Germinal center (tissue), 1 donor: Measurements from ENCODE around the gene GRIA4.
"Not testable (repeated sequence)": the region's sequence is repeated elsewhere in the genome, so short reads cannot be mapped to it uniquely, and the experiment has no call there.

Source experiments
- DNase-seq: peaks from one replicate; pipeline ENCODE4 v3.0.0; 2012; ENCODE audit warnings: mixed read lengths, low spot score

The GRIA4 gene

DNA sequence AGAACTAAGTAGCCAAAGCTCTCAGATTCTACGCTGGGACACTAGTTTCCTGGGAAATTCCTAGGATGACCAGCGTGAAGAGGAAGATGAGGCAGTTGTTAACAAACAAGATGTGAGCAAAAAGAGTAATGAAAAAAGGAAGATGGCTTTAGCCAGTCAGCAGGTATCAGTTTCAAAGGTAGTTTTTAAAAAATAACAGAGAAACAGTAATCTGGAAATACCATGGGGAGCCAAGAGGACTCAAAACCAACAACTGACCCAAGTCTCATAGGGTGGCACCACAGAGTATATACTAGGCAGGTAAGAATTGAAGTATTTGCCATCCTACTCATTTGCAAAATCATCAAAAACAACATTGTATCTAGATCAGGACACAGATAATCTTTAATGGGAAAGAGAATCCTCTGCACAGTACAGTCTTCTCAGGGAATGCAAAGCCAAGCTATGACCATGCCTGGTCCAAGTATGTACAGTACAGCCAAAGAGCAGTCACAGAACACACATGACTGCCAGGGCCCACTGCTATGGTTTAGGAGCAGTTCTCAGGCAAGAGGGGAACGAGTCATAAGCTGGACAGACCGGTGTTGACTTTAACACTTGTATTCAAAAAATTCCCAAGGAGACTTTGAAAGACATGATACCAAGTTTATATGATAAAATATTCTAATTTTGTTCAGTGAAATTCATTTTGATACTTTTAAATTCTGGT is 391.6 kb downstream of the GRIA4 start:
- DNase-seq: no peak

DNA sequence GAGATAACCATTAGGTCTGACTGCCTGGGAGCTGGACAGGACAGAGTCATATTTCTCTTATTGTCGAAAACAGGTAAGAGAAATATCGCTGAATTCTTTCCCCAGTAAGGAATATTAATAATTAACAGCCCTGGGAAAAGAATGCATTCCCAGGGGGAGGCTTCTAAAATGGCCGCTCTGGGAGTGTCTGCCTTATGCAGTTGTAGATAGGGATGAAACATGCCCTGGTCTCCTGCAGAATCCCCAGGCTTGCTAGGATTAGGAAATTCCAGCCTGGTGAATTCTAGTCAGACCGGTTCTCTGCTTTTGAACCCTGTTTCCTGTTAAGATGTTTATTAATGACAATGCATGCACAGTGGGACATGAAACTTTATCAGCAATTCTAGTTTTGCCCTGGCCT is 393.2 kb downstream of the GRIA4 start:
- DNase-seq: not testable (repeated sequence)

DNA sequence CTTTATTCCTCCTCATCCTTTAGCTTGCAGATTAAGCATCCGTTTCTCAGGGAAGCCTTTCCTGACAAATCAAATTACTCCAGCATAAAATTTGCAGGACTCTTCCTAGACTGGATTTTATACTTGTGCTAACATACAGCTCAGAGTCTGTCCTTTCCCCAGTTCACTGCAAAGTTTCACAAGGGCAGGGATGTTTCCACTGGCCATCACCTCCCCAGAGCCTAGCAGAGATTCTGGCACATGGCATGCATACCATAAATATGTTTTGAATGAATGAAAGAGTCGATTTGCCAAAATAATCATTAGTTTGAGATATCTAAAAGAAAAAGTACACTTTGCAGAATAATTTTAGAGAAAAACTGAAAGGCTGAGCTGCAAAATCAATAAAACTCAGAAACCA is 401.6 kb downstream of the GRIA4 start:
- DNase-seq: no peak

DNA sequence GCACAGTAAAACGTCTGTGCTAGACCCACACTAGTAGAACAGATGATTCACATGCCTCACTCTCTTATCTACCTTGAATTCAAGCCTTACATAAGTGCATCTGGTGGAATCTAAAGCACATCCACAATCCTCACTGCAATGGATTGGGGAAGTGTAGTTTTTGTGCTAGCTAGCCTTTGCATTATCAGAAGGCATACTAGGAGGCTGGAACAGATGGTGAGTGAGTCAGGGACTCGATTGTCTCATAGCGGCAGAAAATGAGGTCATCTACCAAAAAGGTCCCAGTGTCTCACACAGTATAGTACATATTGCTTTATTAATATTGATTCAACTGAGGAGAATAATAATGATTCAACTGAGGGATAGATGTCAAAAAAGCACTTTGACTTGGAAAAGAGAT is 402.9 kb downstream of the GRIA4 start:
- DNase-seq: no peak

DNA sequence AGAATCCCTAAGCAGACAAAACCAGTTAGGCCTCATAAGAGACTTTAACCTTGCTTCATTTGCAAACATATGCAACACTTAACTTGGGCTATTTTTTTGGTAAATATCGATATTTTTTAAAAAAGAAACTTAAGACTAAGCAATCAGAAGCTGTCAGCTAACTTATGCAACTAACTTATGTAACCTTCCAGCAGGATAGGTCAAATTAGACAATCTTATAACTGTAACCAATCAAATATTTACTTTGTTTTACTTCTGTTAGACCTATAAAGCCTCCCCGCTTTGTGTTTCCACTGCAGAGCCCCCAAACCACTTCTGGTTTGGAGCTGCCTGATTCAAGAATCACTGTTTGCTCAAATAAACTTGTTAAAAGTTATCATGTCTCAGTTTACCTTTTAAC is 404.2 kb downstream of the GRIA4 start:
- no peak for DNase-seq

DNA sequence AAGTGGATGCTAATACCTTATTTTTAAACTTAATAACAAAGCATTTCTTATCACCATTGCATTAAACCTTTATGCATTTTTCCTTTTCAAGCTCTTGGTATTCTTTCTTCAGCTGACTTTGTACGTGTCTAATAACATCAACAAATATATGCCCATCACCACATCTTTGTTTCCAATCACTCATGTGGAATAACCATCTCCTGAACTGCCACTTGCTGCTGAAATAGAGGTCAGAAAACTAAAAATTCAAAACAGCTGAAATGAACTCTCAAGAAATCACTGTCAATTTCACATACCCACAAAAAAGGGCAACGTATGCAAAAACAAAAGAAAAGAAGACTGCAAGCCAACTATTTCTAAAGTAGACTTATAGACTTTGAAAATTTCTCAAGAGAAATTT is 404.7 kb downstream of the GRIA4 start:
- DNase-seq: no peak

DNA sequence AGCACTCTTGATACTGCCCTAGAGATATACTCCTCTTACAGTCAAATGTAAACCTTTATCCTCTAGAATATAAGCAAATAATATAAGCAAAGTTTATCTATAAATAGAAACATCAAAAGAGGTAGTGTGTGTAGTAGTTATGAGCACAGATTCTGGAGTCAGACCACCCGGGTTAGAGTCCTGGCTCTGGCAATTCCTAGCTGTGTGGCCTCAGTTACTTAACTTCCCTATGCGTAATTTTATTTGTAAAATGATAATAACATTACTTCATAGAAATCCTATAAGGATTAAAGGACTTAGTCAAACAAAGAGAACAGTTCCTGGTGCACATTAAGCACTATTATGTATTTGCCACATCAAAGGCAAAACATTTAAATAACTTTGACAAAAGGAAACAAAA is 405.2 kb downstream of the GRIA4 start:
- no peak for DNase-seq

DNA sequence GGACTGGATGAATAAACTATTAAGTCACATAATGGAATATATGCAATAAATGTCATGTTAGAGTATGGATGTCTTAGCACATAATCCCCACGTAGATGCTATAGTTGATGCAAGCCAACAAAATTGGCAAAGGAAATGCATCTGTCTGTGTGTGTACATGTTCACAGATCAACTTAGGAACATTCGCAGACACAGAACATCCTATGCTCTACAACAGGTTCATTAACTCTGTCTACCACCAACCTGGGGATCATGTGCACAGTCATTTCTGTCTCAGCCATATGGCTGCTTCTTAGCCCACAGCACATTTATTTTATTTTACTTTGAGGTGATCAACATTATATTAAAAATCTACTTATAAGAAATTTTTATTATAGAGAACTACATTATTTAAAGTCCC is 407.2 kb downstream of the GRIA4 start:
- DNase-seq: no peak

DNA sequence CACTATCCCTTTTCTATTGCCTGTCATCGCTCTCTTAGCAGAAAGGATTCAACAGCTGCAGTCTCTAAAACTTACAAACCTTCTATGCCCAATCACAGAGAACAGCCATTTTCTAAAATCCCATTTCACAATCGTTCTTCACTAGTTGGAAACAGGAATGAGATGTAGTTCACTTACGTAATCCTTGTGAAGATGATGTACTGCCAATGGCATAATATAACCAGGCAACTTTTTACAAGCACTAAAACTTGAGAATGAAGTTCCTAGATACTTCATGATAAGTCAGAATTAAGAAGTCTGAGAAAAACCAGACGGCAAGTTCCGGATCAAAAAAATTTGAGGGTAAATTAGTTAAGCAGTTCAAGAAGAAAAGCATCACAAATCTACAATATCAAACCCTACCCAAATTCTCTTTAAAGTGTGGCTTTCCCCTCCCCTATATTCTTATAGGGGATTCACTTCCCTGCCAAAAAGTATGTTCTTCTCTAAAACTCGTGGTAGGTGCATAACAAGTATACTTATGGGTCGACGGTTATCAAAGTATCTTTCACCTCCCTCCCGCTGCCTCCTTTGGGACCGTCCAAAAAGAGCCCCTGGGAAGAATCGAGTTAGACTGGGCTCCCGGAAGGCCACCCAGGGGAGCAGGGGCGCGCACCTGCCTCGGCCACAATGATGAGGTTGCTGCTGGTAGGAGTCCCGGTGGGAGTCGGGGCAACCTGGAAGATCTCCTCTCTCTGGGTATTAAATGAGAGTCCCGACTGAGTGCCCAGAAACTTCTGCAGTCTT is 411.5 kb downstream of the GRIA4 start:
- no peak for DNase-seq

DNA sequence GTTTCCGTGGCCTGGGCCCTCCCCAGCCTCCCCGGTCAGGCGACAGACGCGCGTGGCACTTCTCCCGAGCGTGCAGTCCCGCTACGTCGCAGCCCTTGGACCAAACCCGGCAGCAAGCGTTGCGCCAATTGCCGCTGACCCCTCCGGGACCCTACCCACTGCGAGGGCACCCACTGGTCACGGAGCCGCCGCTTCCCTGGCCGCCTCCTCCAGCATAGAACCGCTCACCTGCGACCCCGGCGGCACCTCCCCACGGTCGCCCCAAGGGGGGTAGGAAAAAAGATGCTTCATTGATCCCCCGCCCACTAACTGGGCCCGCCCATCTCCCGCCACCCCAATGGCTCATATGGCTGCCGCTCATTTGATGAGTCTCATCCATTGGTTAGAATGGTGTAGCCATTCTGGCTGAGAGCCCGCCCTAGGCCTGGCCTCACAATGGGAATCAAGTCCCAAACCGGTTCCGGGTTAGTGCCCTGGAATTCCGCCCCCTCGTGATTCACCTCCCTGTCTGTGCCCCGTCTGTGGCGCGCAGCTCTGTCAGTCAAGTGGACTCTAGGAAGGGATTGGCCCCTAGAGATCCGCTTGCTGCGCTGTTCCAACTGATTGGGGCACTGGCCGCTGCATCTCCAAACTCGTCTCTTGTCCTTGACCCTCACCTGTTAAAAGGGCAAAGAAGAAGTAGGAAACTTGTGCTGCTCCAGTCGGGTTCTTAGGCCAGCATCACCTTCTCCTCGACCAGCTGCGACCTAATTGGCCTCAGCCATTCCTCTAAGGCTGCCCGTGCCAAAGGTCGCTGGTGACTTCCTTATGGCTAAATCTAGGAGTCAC is 412.3 kb downstream of the GRIA4 start, which contains the start of gene MSANTD4:
TSS of gene MSANTD4 (minus strand) at position 274 of the 828 bp plus-strand sequence. CDS start 11,323 bp downstream, outside the sequence.
- DNase-seq: peak; percentile 97

DNA sequence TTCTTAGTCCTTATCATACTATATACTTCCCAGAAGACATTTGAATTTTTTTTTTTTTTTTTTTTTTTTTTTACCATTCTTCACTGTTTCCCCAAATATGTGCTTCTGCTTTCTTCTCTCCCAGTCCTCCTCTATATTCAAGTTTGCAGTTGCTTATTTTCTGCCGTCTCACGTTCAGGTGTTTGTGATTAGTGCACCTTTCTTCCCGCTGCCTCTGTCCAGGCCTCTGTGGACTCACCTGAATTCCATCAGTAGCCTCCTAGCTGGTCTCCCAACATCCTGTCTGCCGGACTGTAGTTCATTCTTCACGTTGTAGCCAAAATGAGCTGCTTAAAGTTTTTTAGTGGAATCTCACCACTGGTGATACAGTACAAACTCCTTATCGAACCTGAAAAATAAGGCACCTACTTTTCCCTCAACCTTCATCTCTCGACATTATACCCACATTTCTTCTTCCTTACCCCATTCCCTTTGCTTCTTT is 413.0 kb downstream of the GRIA4 start:
- DNase-seq: no peak

DNA sequence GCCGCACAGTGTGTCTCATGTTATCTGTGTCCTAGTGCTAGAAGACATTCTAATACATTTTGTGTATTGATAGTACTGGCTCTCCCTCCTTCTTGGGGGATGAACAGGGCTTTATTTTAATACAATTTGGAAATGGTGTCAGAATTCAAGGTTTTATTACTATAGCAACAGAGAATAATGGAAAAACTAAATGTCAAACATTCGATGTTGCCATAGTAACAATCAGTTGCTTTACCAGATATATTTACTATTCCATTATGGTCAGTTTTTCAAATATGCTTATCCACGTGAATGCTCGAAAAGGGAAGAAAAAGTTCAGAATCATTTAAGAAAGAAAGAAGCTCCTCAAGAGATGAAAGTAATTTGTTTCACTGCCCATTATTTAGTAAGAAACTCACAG is 420.7 kb downstream of the GRIA4 start:
- DNase-seq: no peak

DNA sequence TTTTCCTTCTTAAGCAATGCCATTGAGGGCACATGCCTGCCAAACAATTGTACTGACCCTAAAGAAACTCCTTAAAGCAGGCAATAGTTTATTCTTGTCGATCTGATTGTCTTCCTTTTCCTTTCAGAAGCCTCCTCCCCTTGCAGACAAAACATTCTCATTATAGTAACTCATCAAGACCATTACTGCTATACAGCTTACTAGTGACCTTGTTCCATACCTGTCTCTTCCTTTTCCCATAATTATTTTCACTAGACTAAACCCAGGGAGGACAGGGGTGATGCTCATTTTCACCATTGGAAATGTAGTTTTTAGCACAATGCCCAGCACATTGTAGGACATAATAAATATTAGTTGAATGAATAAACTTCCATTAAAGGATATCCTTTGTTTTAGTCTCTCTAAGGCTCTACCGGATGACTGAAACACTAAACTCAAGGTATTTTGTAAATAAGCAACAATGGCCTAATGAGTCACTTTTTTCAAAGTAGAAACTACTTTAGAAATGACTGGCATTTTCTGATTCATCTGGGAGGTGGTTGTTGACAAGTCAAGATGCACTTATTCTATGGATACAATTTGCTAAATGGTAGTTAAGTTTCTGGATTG is 421.4 kb downstream of the GRIA4 start:
- no peak for DNase-seq
